KMS-11 (cell line): ENCODE results near the gene RAB4B.
A peak's percentile ranks its signal among the peaks of the same experiment; 100 is the strongest.

ENCODE experiments used
- H2AFZ ChIP-seq: fragments of 200-600 bp; sonication (generic); 2 replicates; pipeline ENCODE4 v1.6.1; 2016; ENCODE audit warnings: antibody characterized with exemption, mixed run types, low read depth
- H3K27ac ChIP-seq: fragments of 200-600 bp; sonication (generic); 2 replicates; pipeline ENCODE4 v1.6.1; 2016; ENCODE audit warnings: mild to moderate bottlenecking, mixed run types
- H3K27me3 ChIP-seq: fragments of 200-600 bp; sonication (generic); 2 replicates; pipeline ENCODE4 v1.6.1; 2017; ENCODE audit warnings: mild to moderate bottlenecking, low read depth, mixed run types, moderate library complexity; ENCODE audit not compliant: insufficient read depth
- H3K36me3 ChIP-seq: fragments of 200-600 bp; sonication (generic); 2 replicates; pipeline ENCODE4 v1.6.1; 2017; ENCODE audit warnings: mild to moderate bottlenecking, mixed run types; ENCODE audit not compliant: insufficient read depth
- H3K4me1 ChIP-seq: fragments of 200-600 bp; sonication (generic); 2 replicates; pipeline ENCODE4 v1.6.1; 2016; ENCODE audit warnings: mild to moderate bottlenecking, low read depth, mixed run types; ENCODE audit not compliant: poor library complexity, severe bottlenecking
- H3K4me2 ChIP-seq: fragments of 200-600 bp; sonication (generic); 2 replicates; pipeline ENCODE4 v1.7.0; 2016; ENCODE audit warnings: mild to moderate bottlenecking, mixed run types
- H3K4me3 ChIP-seq: fragments of 200-600 bp; sonication (generic); IDR thresholded peaks from 2 replicates; pipeline ENCODE4 v1.6.1; 2017; ENCODE audit warnings: low read depth, low read length, mixed read lengths; ENCODE audit not compliant: insufficient read depth
- H3K79me2 ChIP-seq: fragments of 200-600 bp; sonication (generic); 2 replicates; pipeline ENCODE4 v1.6.1; 2016; ENCODE audit warnings: low read depth, mixed run types; ENCODE audit not compliant: insufficient read depth
- H3K9ac ChIP-seq: fragments of 200-600 bp; sonication (generic); 2 replicates; pipeline ENCODE4 v1.6.1; 2016; ENCODE audit warnings: mild to moderate bottlenecking, mixed run types
- H4K20me1 ChIP-seq: fragments of 200-600 bp; sonication (generic); 2 replicates; pipeline ENCODE4 v1.6.1; 2016; ENCODE audit warnings: mild to moderate bottlenecking, mixed run types; ENCODE audit not compliant: insufficient read depth
- CTCF ChIP-seq: fragments of 200-600 bp; sonication (generic); conservative IDR thresholded peaks from 2 replicates; pipeline ENCODE4 v1.6.1; 2017; ENCODE audit warnings: low read depth, mild to moderate bottlenecking, antibody characterized with exemption, low read length, moderate library complexity, mixed read lengths

RAB4B gene

GRCh38 chr19:40800339-40800996 is 22.4 kb downstream of the RAB4B start:
- peak overlapping the region; percentile 96 for H3K4me2 ChIP-seq
- no peak overlapping the region for H2AFZ ChIP-seq
- no peaks in the 10 kb centered on the region for H3K36me3 ChIP-seq
- no peaks in the 10 kb centered on the region for H3K27me3 ChIP-seq
- 0 out of 2 replicates have a peak, but pooled peaks cover 9% of the 10 kb centered on the region for H4K20me1 ChIP-seq
- H3K4me3 ChIP-seq = no peak overlapping the region
- TF ChIP-seq CTCF = no peak
- H3K79me2 ChIP-seq = peaks cover 18% of the 10 kb centered on the region
- peak overlapping the region; percentile 45; the same call in 1 of the 2 replicates for H3K9ac ChIP-seq
- no peak overlapping the region for H3K27ac ChIP-seq
- peaks cover 37% of the 10 kb centered on the region for H3K4me1 ChIP-seq

GRCh38 chr19:40800997-40801377 is 22.9 kb downstream of the RAB4B start:
- H3K4me2 ChIP-seq = no peak overlapping the region
- H3K27ac ChIP-seq = no peak overlapping the region
- H3K4me1 ChIP-seq = peaks cover 37% of the 10 kb centered on the region
- no peaks in the 10 kb centered on the region for H3K36me3 ChIP-seq
- H3K79me2 ChIP-seq = peaks cover 18% of the 10 kb centered on the region
- H3K4me3 ChIP-seq = no peak overlapping the region
- H4K20me1 ChIP-seq = 0 out of 2 replicates have a peak, but pooled peaks cover 9% of the 10 kb centered on the region
- no peak for TF ChIP-seq CTCF
- H2AFZ ChIP-seq = no peak overlapping the region
- H3K9ac ChIP-seq = no peak overlapping the region
- H3K27me3 ChIP-seq = no peaks in the 10 kb centered on the region

GRCh38 chr19:40801426-40802299 is 23.6 kb downstream of the RAB4B start:
- Histone ChIP-seq H4K20me1 (0 out of 2 replicates have a peak, but pooled peaks cover 9% of the 10 kb centered on the region), H3K4me1 (peaks cover 37% of the 10 kb centered on the region), H3K79me2 (peaks cover 18% of the 10 kb centered on the region), H3K4me3 (no peak overlapping the region), H2AFZ (no peak overlapping the region), H3K27ac (no peak overlapping the region), H3K4me2 (no peak overlapping the region; the same call in 1 of the 2 replicates), H3K9ac (no peak overlapping the region), H3K36me3 (no peaks in the 10 kb centered on the region), H3K27me3 (no peaks in the 10 kb centered on the region)
- no peak for TF ChIP-seq CTCF

GRCh38 chr19:40802300-40803169 is 24.5 kb downstream of the RAB4B start:
- Histone ChIP-seq H2AFZ (no peak overlapping the region), H4K20me1 (0 out of 2 replicates have a peak, but pooled peaks cover 9% of the 10 kb centered on the region), H3K27me3 (no peaks in the 10 kb centered on the region), H3K79me2 (peaks cover 18% of the 10 kb centered on the region), H3K4me3 (no peak overlapping the region), H3K9ac (no peak overlapping the region), H3K4me2 (no peak overlapping the region; the same call in 1 of the 2 replicates), H3K36me3 (no peaks in the 10 kb centered on the region), H3K27ac (no peak overlapping the region), H3K4me1 (peaks cover 37% of the 10 kb centered on the region)
- no peak for TF ChIP-seq CTCF
